Measurements from ENCODE around the gene ZMYM1. TPM values are rescaled to one million over a fixed set of nuclear protein-coding genes. Genes with fewer than 3 reads are reported as not detected.

The ZMYM1 gene
- 9.4 and 13.3 TPM in 2 replicates for total RNA-seq

DNA sequence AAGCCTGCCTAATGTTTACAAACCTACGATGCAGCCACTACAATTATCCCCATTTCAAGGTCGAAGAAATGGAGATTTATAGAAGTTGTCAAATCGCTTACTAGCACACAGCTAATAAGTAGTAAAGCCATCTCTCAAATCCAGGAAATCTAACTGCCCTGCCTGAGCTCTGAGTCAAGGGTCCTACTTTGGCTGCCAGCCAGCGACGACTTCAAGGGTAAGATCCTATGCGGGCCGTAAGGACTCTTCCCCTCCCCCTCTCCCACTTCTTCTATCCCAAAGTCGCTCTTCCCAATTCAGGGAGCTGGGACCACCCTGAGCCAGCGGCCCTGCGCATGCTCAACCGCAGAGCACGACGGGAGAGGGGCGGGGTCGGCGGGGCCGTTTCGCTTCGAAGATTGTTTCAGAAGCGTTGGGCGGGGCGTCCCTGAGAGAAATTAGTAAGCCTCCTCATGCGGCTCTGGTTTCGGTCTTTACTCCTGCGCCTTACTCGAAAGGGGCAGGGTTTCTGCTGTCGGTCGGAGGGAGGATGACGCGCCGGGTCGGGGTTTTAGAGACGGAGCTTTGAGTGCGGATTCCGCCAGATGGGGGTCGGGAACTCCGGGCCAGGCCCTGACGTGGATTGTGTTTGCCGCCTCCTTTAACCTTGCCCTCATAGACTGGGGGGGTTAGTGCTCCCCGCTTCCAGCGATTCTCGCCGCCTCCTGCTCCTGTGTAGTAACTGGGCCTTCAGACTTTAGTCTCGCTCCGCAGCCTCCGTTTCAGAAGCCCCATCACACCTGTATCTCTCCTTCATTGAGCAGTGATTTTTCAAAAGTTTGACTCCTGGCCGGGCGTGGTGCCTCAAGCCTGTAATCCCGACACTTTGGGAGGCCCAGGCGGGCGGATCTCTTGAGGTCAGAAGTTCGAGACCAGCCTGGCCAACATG, at the start of gene ZMYM1:
TSS of gene ZMYM1 (plus strand) at position 383 of the 928 bp plus-strand sequence. CDS start 14,603 bp downstream, outside the sequence.

Other genes with a start within 250 kb of the ZMYM1 start
- gene SMIM12, start 219.6 kb upstream of the ZMYM1 start, total RNA-seq, result 28.6 and 32.6 TPM in 2 replicates
- under 0.01 and 0.45 TPM in 2 replicates for gene DLGAP3, start 149.7 kb upstream of the ZMYM1 start, total RNA-seq
- 23.9 and 25.1 TPM in 2 replicates for gene TMEM35B, start 94.0 kb upstream of the ZMYM1 start, total RNA-seq
- gene ZMYM6, start 47.4 kb upstream of the ZMYM1 start, total RNA-seq, result 6.9 and 8.6 TPM in 2 replicates
- gene SFPQ, start 113.8 kb downstream of the ZMYM1 start, total RNA-seq, result 147 and 196 TPM in 2 replicates
- gene ZMYM4, start 189.3 kb downstream of the ZMYM1 start, total RNA-seq, result 19.3 and 19.6 TPM in 2 replicates

All from bronchus fibroblast of lung (primary cell).